NCI-H128 (cell line): ENCODE results near the gene ADAMTS17.
"Not testable (repeated sequence)": the region's sequence is repeated elsewhere in the genome, so short reads cannot be mapped to it uniquely, and the experiment has no call there.

Experiments used
- DNase-seq: peaks from one replicate; lab custom pipeline; 2025; ENCODE audit not compliant: unreplicated experiment; lab: John Stamatoyannopoulos, UW

ADAMTS17 gene

GRCh38 chr15:99926532-99926931 is 415.2 kb downstream of the ADAMTS17 start:
- not testable (repeated sequence) for DNase-seq

- DNase-seq = no peak
Observed at GRCh38 chr15:99925661-99926461, 415.9 kb downstream of the ADAMTS17 start.

DNA sequence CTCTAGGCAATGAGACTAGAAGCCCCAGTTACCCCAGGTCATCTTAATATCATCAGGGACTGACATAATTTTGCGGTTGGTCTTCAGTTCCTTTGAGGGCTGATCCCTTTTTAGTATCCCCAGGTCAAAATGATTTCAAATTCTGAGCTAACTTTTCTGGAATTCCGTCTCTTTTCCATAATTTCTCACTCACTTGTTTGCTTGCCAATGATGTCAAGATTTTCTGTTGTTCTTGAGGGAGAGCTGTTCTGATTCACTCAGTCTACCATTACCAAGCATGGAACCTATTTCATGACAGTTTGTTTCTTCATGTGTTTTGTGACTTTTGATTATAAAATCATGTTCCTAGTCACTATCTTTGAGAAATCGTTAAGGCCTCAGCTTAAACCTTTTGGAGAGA is 418.1 kb downstream of the ADAMTS17 start:
- no peak for DNase-seq
